ENCODE data around the gene TNFRSF13B. TPM values are rescaled to one million over a fixed set of nuclear protein-coding genes. Genes with fewer than 3 reads are reported as not detected.
"Not testable (repeated sequence)": the region's sequence is repeated elsewhere in the genome, so short reads cannot be mapped to it uniquely, and the experiment has no call there.

TNFRSF13B gene
- polyA plus RNA-seq, 1 donor: 0.25 TPM

- no peak for DNase-seq
Measured at GRCh38 chr17:16906680-16907079, 65.2 kb downstream of the TNFRSF13B start.

- no peak for DNase-seq
Measured at GRCh38 chr17:16905593-16906191, 66.2 kb downstream of the TNFRSF13B start.

- DNase-seq: not testable (repeated sequence)
Measured at GRCh38 chr17:16903070-16903469, 68.8 kb downstream of the TNFRSF13B start.

GRCh38 chr17:16900288-16900882, 71.5 kb downstream of the TNFRSF13B start:
- DNase-seq: no peak

GRCh38 chr17:16897211-16897896, 74.6 kb downstream of the TNFRSF13B start:
- not testable (repeated sequence) for DNase-seq

GRCh38 chr17:16896235-16896634, 75.7 kb downstream of the TNFRSF13B start:
- DNase-seq: not testable (repeated sequence)

GRCh38 chr17:16893527-16893926, 78.4 kb downstream of the TNFRSF13B start:
- DNase-seq: not testable (repeated sequence)

- DNase-seq: not testable (repeated sequence)
Measured at GRCh38 chr17:16892876-16893454, 79.0 kb downstream of the TNFRSF13B start.

GRCh38 chr17:16889088-16889465, 82.8 kb downstream of the TNFRSF13B start:
- DNase-seq: no peak

Other genes starting within 250 kb of the TNFRSF13B start
- 228 TPM for gene MPRIP, start 70.3 kb upstream of the TNFRSF13B start, polyA plus RNA-seq (ENCODE audit: insufficient read length)
- 5.0 TPM for gene PLD6, start 234.2 kb upstream of the TNFRSF13B start, polyA plus RNA-seq (ENCODE audit: insufficient read length)

Data from hindlimb muscle (tissue), 1 donor.